Kasumi-1 (cell line): ENCODE results near the gene TSEN15.
"Not testable (repeated sequence)": the region's sequence is repeated elsewhere in the genome, so short reads cannot be mapped to it uniquely, and the experiment has no call there.

Source experiments
- DNase-seq, 2 experiments: peaks; one replicate each; lab custom pipeline; 2025; lab: John Stamatoyannopoulos, UW

TSEN15 gene

DNA sequence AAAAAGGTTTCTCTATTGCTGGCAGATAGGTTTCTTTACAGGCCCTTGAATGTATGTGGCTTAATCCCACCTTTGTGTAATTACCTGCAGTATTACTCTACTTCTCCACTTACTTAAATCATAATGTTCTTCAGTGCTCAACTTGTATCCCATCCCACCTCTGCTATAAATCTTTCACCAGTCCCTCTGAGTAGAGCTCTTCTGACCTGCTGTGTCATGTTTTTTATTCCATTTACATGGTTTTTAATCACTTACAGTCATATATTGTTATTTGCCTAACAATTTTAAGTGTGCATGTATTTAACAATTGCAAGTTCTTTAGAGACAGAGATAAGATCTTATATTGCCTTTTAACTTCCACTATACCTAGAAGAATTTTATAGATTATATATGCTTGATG, 2.4 kb downstream of the TSEN15 start:
- no peak for DNase-seq

DNA sequence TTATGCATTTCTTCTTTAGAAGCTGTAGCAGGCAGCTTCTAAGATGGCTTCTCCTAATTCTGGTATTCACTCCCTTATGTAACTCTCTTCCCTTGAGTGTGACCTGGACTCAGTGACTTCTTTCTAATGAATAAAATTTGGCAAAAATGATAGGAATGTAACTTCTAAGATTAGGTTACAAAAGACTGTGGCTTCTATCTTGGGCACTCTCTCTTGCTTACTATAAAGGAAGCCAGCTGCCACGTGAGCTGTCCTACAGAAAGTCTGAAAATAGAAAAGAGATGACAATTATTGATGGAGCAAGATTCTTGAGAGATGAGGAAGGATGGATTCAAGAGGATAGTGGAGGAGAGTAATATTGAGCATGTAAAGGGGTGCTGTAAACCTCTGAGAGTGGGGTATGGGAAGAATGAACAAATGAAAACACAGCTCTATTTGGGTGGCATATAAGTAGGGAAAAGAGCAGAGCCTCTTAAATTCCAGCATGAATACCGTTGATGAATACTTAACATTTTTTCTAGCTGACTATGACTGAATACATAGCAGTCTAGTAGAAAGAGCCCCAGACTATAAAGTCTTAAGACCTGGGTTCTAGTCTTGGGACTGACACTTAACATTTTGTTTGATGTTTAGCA, 5.5 kb downstream of the TSEN15 start:
- DNase-seq = no peak

DNA sequence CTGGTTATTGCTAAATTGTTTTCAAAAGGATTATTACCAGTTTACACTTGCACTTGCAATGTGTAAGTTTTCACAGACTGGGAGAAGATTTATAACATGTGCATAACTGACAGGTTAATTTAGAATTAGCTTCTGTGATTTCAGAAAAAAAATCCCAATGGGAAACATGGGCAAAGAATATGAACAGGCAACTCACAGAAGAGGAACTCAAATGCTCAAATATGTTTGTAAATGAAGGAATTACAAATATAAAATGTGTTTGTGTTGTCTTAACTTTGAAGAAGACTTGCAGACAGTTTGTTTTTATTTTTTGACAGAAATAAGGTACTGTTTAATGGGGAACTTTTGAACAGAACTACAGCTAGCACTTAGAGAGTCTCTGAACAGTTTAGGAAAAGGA, 8.4 kb downstream of the TSEN15 start:
- DNase-seq = no peak

DNA sequence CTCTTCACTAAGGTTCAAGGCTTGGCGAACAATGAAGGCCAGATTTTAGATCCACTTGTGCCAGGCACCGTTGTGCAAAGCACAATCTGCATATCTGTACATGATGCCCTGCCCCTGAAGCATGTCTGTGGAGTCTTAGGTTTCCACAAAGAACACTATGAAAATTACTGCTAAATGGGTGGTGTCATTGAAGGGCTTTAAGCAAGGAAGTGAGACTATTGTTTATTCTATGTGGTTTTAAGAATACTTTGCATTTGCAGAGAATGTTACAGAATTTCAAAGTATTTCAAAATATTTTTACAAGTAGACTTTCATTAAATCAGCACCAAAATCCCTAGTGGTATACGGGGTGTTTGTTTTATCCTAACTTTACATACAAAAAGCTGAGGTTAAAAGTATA, 8.8 kb downstream of the TSEN15 start:
- no peak for DNase-seq

DNA sequence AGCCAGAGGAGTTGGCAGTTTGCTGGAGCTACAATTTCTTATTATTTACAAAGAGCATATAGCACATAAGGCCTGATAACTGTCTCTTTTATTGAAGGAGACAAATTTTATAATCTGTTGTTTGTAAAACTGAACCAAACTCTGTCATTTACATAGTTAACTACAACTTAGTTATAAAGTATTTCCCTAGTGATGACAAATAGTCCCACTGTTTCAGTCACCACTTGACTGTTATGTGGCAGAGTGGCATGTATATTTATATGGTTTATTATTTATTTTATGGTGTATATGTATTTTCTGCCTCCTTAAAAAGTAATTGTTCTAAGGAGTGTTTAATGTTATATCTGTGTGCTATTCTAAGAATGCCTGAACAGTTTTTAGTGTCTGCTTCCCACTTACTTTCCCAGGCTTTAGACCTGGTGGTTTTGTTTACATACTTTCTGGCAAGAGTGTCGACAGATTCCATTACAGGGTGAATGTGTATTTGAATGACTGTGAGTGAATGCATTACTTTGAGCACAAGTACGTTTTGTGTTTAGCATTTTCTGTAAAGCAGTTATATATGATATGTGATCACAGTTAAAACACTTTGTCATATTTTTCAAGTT, 10.0 kb downstream of the TSEN15 start:
- no peak for DNase-seq

DNA sequence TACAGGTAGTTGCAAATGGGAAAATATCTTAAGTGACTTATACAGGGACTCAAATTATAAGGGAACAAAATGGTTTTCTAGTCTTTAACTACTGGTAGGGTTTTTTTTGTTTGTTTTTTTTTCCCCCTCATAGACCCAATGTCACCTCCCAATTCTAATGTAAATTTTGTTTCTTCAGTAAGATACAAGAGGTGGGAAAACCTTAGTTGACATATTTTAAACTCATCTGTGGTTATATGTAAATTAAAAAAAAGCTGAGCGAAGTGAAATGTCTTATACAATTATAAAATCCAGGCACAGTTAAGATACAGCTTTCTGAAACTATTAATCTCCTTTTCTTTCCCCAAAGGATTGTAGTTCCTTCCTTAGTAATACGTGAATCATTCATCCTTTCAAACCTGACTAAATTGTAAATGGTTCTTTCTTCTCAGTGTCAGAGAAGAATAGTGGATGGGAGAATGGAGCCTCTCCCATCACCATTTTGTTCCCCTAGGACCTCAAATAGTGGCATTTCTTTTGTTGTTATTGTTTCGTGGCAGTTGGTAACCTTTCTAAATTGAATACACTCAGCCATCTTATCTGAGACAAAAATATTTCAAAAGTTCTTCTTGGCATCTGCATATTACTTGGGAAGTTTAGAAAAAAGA, 11.2 kb downstream of the TSEN15 start:
- no peak for DNase-seq

DNA sequence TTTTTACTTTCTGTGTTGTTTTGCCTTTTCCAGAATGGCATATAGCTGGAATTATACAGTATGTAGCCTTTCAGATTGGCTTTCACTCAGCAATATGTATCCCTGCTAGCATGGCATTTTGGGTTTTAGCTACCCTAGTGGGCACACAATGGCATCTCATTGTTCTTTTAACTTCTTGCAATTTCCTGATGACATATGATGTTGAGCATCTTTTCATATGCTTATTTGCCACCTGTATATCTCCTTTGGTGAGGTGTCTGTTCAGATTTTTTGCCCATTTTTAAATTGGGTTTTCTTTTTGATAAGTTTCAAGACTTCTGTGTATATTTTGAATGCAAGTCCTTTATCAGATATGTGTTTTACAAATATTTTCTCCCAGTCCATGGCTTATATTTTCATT, 14.0 kb downstream of the TSEN15 start:
- DNase-seq = no peak

DNA sequence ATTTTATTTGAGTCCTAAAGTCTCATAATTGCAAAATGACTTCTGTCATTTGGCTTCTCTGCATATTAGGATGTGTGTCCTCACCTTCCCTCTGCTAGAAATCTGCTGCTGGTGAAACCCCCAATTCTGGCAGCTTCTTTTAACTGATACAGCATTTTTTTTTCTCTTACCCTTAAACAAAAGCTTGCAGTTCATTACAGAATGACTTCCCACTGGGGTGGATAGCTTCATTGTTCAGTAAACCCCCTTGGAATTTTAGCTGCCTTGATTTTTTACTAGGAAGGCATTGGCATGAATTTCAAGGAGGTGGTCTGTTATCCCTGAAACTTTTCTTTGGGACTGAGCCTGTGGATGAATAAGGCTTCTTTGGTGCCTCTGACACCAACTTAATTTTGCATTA, 16.8 kb downstream of the TSEN15 start:
- no peak for DNase-seq

DNA sequence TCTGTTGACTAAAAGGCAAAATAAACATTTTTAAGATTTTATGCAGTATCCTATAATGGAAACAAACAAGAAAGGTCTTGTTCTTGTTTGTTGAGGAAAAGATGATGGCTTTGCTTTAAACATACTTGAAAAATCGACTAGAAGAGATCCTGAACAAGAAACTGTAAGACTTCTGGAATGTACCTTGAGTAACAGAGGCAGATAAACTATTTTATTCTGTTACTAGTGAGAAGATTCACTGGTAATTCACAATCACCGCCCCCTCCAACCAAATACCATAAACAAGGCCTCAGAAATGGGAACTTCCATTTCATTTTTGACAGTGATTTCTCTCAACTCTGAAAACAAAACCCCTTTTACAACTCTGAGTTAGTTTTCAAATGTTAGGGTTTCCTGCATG, 18.1 kb downstream of the TSEN15 start:
- no peak for DNase-seq

DNA sequence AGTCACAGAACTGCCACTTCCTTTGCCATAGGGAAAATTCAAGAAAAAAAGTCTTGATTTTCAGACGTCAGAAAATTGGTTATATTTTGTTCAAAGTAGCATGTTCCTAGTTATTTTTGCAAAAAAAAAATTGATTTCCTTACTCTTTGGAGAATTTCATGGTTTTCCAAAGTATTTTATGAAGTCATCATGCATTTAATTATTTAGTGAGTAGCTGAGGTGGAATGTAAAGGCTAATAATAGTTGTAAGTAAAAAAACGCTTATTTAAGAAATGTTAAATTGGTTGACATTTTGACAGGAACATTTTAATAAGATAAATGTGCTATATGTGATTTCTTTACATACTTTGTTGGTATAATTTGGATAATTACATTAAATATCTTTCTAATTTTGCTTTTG, 20.8 kb downstream of the TSEN15 start:
- no peak for DNase-seq

DNA sequence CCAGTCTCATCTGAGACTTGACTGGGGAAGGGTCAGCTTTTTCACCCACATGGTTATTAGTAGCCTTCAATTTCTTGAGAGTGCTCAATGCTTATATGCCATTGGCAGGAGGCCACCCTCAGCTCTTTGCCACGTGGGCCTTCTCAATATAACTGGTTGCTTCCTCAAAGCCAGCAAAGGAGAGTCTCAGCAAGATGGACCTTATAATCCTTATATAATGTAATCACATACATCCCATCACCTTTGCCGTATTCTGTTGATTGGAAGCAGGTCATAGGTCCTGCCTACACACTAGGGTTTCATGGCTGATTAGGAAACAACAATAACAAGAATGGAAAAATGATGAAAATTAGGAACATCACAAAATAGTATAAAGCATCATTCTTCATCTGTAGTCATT, 22.9 kb downstream of the TSEN15 start:
- DNase-seq = no peak

DNA sequence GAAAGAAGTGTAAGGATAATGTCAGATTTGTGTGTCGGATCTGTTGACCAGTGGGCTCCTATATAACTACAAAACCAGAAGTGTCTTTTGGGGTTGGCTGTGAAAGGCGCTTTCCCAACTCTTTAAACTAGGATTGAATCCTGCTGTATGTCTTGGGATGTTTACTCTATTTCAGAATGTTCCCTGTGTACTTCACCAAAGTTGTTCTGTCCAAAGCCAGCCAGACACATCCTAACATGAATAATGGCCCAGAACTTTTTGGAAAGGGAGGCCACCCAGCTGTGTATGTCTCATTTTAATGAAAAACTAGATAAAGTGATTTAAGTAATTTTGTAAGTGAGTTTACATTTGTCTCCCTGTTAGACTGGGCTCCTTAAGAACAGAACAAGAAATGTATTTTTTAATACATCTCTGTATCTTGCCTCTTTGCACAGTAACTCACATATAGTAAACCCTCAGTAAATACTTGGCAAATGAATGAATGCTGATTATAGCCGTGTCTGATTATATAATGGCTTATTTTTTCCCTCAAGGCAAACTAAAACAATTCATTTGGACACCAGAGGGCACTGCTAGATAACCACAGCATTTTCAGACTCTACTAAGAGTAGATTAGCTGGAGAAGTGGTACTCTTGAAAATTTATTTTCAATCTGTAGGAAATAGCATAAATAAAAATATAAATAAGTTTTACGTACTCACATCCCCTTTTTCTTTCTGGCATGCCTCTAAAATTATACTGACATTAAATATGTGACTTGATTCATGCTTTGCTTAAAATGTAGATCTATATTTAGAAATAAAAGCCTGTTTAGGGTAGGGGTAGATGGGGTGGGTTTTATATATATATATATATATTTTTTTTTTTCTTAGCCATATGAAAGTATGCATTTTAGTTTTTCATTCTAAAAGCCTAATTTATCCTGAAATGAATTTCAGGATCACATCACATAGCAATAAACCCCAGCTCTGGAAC, 23.8 kb downstream of the TSEN15 start:
- DNase-seq = peak; percentile 73 to 87

DNA sequence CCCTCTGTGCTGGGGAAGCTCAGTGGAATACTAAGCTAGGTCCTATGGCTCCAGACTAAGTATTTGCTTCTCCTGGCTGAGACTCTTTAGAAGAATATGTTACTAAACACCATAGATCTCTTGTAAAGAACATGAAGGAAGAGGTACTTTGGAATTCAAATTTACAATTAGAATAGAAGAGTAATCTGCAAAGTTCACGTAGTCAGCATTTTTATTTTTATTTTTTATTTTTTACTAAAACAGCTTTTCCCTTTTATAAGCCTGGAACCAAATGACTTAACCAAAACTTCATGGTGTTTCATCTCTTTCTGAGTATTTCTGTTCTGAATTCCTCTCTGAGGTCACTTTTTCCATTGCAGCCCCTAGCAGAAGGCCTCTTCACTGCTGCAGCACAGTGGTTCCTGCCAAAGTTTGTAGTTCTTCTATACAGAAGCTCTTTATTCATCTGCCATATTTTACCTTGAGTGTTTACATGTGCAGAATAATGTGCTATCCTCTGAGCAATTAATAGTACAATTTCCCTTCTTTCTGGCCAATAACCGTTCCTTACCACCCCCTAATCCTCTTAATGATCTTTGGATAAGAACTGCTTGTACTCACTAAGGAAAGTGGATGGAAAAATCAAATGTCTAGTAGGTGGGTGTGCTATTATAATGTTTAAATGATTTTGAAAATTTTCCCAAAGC, 27.2 kb downstream of the TSEN15 start:
- no peak for DNase-seq

DNA sequence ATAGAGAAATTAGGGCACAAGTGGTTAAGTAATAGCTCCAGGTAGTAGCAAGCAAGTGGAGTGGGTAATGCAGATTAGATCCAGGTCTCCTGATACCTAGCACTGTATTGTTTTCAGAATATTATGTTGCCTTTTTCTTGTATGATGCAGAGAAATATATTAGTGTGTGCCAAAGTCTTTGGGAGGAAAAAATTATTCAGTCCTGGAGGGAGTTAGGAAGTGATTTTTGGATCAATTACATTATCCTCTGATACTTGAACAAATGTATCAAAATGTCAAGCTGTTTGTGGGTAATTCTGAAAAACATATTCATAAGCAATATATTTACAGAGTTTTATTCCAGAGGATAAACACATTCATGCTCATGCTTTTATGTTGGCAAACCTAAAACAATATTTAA, 28.8 kb downstream of the TSEN15 start:
- DNase-seq = no peak

DNA sequence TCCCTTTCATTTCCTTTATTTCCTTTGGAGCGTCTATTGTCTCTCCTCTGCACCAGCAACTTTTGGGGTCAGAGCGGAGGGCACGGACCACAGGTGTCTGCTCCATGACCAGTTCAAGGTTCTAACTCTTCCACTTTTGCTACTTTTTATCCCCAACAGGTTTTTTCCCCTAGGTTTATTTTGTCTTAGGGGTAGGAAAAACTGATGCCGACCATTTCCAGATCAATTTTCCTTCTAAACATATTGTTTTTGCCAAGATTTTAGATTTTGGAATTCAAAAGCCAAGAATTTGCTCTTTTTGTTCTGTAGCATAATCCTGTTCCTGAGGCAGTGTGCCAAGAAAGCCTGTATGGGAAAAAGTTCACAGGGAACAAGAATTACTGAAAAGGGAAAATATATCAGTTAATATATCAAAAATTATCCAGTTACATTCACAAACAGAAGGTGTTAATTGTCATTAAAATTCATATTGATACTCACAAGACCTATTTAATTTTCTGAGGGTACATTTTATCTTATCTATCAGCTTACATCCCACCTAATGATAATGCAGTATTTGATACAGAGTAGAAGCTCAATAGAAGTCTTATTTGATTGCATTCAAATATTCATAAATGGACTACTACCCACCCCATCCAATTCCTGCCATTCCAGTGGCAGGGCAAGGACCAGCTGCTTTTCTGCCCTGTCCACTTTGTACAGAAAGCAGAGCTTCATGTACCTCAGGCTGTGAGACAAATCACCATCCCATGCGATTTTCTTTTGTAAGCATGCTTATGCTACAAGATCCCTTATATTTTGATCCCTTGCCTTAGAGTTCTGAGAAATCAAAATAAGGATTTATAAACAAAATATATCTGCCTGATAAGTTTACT, 31.2 kb downstream of the TSEN15 start:
- no peak for DNase-seq

DNA sequence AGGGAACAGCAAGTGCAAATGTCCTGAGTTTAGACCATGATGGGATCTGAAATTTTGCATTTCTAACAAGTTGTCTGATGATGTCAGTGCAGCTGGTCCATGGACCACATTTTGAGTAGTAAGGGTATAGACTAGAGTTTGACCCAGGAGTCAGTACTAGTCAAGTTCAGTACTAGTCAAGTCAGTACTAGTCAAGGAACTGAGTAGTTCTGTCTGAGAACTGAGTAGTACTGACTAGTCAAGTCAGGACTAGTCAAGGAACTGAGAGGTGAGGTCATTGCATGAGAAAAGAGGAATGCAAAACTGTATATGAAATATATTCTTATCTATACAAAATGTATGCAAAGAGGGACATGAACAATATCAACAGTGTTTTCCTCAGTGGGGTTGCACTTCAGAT, 34.1 kb downstream of the TSEN15 start:
- no peak for DNase-seq

DNA sequence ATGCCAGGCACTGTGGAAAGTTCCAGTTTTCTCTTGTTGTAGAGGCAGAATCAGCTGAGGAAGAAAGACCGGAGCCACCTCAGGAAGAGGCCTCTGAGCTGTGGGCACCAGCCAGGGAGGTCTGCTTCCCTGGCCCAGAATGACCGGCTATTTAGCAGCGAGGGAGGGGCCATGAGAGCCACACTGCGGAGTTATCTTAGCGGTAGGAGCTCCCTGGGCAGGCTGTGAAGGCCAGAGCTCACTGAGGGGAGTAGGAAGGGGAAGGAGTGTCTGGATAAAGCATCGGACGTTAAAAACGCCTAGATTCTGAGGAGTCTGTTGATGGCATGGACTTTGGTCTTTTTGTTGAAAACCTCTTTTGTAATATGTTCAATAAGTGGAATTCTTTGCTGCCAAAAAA, 36.5 kb downstream of the TSEN15 start:
- no peak for DNase-seq

DNA sequence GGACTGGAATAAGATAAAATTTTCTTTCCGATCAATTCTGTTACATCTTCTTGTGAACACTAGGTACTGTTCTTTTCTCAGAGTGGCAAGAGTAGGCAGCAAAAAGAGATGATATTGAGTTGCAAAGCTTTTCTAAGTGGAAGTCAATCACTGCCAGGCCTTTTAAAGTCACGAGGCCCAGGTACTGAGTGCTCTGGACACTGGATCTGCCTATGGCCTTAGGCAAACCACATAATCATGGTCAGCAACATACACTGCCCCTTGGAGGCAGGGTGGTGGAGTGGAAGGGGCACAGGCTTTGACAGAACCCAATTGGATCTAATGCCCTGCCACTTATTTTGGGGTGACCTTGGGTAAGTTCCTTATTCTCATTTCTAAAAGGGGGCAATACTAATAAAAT, 41.5 kb downstream of the TSEN15 start:
- no peak for DNase-seq

DNA sequence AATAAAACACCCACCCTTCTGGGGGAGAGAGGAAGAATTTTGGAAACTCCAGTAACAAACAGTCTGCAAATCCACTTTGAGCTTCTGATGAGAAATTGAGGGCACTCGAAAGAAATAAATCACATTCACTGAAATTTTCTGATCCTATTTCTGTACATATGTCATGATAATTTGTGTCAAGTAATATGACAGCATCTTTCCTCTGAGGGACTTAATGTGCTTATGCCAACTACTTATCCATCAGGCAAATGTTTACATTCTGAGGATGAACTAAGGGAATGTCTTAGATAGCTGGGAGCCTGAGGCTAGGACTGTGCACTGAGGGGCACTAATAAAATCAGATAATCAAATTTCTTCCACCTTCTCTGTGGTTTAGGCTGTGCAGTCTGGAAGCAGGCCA, 44.5 kb downstream of the TSEN15 start:
- no peak for DNase-seq

DNA sequence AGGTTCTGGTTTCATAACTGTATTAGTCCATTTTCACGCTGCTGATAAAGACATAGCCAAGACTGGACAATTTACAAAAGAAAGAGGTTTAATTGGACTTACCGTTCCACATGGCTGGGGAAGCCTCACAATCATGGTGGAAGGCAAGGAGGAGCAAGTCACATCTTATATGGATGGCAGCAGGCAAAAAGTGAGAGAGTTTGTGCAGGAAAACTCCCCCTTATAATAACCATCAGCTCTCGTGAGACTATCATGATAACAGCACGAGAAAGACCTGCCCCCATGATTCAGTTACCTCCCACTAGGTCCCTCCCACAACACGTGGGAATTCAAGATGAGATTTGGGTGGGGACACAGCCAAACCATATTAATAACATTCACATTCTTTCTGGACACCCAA, 45.0 kb downstream of the TSEN15 start:
- not testable (repeated sequence) for DNase-seq

DNA sequence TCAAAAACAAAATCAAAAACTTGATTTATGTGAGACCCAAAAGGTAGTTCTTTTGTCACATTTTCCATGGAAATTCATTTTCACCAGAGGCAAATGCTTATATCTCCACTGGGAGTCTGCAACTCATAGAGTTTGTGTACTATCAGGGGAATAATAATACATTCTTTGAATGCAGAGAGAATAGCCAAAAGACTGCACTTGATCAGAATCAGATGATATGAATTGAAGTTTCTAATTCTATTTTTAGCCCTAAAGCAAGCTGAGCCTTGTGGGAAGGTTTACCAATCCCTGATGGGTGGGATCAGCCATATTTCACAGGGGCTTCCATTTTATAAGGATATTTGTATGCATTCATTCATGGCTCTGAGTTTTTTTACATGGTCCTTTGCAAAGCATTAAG, 49.6 kb downstream of the TSEN15 start:
- DNase-seq = no peak
